AG20443 (cell line): ENCODE data around the gene SDF4.

ENCODE experiments used
- DNase-seq: peaks from one replicate; pipeline ENCODE4 v3.0.0; 2012; ENCODE audit warnings: low spot score, mixed read lengths

SDF4 gene

GRCh38 chr1:1241588-1242219, 9.9 kb upstream of the SDF4 start:
- DNase-seq: no peak

GRCh38 chr1:1240822-1241587, 9.2 kb upstream of the SDF4 start:
- DNase-seq: no peak

GRCh38 chr1:1240348-1240732, 8.5 kb upstream of the SDF4 start:
- DNase-seq: no peak

- no peak for DNase-seq
Measured at GRCh38 chr1:1239614-1240347, 8.0 kb upstream of the SDF4 start.

GRCh38 chr1:1239227-1239613, 7.4 kb upstream of the SDF4 start:
- no peak for DNase-seq

- DNase-seq: no peak
Measured at GRCh38 chr1:1238702-1239178, 6.9 kb upstream of the SDF4 start.

GRCh38 chr1:1237874-1238701, 6.3 kb upstream of the SDF4 start:
- DNase-seq: no peak

GRCh38 chr1:1236945-1237873, 5.4 kb upstream of the SDF4 start:
- DNase-seq: no peak

- no peak for DNase-seq
Measured at GRCh38 chr1:1236176-1236763, 4.5 kb upstream of the SDF4 start.

GRCh38 chr1:1235016-1235744, 3.4 kb upstream of the SDF4 start:
- DNase-seq: no peak

GRCh38 chr1:1234180-1234808, 2.5 kb upstream of the SDF4 start:
- no peak for DNase-seq

- no peak for DNase-seq
Measured at GRCh38 chr1:1233567-1233892, 1.7 kb upstream of the SDF4 start.

- DNase-seq: no peak
Measured at GRCh38 chr1:1232796-1233566, 1.2 kb upstream of the SDF4 start.

GRCh38 chr1:1232208-1232795, 501 bp upstream of the SDF4 start, which contains the start of gene B3GALT6:
Gene B3GALT6, plus strand, starts transcription at chr1:1232237. Its CDS starts 42 bp downstream, at chr1:1232279.
- no peak for DNase-seq

GRCh38 chr1:1230656-1231399, 973 bp downstream of the SDF4 start:
- peak; percentile 79 for DNase-seq

GRCh38 chr1:1229770-1230169, 2.0 kb downstream of the SDF4 start:
- DNase-seq: no peak

GRCh38 chr1:1228596-1229321, 3.0 kb downstream of the SDF4 start:
- no peak for DNase-seq
